NK-92 (cell line): Measurements from ENCODE around the gene TRIM33.
"Not testable (repeated sequence)": the region's sequence is repeated elsewhere in the genome, so short reads cannot be mapped to it uniquely, and the experiment has no call there.

Source experiments
- DNase-seq: peaks from one replicate; lab custom pipeline; 2025; ENCODE audit not compliant: unreplicated experiment; lab: John Stamatoyannopoulos, UW

TRIM33 gene

DNA sequence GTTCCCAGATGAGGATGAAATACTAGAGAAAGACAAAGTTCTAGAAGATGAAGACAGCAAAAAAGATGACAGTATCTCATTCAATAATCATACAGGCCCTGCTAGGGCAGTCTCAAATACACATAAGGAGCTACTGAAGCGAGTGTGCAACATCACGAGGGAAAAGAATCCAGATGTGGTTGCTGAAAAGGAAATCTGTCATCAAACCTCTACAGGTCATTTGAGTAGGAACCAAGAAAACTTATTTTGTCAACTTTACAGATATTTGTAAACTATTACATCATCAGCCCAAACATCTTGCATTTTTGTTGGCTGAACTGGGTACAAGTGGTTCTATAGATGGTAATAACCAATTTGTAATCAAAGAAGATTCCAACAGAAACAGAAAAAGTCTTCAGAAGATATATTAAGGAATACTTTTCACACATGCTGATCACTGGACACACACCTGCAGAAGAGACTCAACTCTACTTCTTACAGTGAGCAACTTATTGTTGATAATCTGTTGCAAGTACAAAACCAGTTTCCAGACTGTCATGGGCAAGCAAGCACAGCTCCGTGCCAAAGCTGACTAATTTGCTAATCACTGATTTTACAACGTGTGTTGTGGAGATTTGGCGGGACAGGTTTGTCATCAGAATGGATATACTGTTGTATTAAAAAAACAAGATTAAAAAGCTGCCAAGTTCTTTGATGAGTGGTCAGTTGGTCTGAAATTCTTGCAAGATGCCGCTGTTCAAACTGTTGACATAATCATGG is 42.1 kb downstream of the TRIM33 start:
- no peak for DNase-seq

DNA sequence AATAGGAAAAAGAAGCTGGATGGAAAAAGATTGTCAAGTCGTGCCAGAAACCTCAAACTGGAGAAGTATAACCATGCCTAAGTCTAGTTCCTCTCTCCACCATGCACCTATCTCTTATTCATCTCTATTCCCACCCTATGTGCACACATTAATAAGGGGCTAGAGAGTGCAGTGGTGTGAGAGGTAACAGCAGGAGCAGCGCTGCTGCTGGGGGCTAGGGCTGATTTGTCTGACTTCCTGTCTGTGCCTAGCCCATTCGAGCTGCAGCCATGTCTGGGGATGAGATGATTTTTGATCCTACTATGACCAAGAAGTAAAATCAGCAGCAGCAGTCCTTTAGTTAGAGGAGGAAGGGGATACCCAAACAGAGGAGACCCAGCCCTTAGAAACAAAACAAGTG is 43.0 kb downstream of the TRIM33 start:
- DNase-seq = no peak

DNA sequence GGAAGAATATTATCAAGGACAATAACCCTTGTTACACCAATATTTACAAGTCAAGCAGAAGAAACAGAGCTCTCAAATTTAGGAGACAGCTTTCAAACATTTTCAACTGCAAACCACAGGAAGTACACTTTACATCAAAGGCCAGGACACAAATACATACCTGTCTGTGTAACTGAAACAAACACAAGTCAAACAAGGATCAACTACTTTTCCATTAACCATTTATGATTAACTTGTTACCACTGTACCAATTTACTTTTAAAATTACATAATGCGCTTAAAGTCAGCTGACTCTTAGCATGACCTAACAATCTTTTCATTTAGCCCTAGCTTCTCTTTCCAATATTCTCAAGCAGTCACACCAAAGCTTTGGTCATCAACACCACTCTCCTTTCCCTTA is 43.5 kb downstream of the TRIM33 start:
- DNase-seq = no peak

DNA sequence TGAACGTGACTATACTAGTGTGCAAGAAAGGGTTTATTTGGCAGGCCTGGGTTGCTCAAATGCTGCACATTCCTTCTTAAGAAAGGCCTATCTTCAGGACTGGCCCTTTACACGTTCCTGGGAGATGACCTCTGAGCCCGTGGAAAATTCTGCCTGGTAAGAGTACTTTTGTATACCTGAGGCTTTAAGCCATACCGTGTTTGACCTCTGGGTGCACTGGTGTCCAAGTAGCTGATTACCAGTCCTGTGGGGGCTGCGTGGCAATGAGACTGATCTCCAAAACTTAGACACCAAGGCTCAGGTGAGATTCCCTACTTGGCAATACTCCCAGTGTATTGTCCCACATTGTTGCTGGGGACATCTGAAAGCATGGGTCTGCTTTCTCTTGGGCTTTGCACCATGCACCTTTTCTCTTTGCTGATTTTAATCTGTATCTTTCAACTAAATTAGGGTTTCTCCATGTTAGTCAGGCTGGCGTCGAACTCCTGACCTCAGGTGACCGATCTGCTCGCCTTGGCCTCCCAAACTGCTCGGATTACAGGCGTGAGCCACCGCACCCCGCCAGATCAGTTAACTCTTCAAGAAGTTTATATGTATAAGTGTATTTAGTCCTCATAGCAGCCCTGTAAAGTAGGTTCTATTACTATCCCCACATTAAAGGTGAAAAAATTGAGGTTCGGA is 44.5 kb downstream of the TRIM33 start:
- no peak for DNase-seq

DNA sequence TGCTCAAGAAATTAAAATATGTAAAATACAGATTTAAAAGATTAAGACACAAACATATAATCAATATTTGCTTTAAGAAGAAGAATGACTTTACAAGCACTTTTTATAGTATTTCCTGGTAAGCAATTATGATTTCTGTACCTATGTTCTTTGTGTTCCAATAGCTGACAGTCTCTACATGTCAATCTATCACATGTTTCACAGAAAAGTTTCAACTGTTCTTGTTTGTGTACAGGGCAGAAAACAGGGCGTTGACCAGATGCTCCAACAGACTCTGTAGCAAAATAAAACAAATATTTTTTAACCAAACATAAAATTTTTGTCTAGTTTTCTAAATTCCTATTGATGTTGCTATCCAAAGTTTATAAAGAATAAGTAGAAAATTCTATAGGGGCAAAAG is 48.0 kb downstream of the TRIM33 start:
- no peak for DNase-seq

DNA sequence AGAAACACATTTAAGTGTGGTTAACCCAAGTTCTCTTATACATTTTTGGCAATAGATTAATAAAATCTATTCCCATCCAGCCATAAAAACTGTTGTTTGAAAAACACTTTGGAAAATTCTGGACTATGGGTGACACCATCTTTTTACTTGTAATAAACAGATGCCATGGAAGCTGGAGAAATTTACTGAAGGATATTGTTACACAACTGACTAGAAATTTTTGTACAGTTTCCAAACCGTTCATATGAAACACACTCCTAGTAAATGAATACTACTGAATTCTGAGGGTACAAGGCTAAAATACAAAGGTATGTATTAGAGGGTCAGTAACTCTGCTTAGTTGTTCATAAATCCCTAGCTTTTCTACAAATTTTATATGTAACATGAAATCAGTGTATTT is 48.7 kb downstream of the TRIM33 start:
- no peak for DNase-seq

DNA sequence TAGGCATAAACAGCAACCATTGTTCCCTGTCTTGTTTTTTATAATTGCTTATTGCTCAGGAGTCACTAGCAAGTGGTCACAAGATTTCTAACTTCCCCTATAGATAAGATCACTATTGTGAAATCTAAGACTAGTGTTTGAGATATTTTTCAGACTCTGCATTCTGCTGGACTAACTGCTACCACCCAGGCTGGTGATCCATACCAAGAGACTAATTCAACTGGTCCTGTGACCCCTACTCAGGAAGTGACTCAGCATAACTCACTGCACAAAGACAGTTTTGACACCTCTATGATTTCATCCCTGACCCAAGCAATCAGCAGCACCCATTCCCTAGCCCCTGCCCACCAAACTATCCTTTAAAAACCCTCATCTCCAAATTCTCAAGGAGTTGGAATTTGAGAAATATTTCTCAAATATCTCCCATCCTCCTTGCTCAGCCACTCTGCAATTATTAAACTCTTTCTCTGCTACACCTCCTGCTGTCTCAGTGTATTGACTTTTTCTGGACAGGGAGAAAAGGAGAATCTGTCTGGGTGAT is 52.7 kb downstream of the TRIM33 start:
- no peak for DNase-seq

DNA sequence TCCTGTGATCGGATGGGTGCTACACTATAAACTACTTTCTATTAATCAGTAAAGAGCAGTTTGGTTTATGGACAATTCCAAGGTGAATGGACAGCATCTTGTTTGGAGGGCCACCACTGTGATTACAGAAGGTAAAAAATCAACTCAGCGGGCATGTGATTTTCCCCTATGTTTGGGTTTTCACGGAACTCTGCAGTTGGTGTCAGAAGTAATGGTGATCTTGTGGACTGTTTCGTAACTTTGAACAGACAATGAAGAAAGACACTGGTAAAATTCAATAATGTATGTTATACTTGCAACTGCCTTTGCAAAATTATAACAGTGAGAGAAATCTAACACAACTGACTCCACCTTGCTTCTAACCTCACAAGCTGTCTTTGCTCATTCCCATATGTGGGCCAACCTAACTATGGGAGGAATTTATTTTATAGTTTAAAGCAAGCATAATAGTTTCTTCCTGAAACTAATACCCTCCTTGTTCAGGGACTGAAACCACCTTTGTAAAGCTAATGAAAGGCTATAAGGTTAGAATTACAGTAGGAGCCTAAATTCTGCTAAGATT is 53.2 kb downstream of the TRIM33 start:
- DNase-seq = no peak

DNA sequence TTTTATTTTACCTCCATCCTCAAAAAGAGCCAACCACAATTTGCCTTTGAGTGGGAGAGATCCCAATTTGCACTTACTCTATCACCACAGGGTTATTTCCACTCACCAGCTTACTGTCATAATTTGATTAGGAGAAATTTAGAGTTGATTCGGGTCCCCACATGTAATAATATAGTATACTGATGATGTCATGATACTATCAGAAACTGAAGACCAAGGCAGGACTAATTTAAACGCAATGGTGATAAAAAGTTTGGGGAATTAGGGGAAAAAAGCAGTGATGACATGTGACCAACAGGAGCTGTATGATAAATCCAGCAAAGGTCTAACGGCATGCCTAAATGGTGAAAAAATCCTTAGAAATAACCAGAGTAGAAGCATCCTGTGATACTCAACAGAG is 54.4 kb downstream of the TRIM33 start:
- no peak for DNase-seq

DNA sequence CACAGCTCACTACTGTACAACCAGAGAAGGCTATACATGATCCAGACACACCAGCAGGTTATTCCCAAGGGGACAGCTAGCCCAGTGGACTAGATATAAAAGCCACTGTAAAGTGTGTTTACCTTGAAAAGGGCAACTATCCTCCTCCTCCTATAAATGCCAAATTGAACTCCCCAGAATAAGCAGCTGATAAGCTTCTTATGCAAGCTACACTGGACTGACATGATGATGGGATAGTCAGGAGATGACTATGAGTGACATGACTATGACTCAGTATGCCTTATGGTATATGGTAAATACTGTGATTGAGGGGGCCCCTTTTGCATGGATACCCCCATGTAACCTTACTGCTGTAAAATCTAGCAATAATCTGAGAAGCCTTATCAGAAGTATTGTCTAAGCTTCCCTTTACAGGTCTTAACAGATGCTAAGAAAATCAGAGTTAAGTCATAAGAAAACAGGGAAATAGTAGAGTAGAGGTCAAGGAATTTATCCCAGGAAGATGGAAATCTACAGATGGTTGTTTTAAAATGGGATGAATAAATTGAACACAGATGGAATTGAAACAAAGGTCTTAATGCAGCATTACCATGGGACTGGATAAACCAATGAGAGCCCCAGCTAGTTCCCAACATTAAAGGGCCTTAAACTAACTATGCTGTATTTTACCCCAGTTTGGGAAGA is 55.8 kb downstream of the TRIM33 start:
- DNase-seq = no peak

DNA sequence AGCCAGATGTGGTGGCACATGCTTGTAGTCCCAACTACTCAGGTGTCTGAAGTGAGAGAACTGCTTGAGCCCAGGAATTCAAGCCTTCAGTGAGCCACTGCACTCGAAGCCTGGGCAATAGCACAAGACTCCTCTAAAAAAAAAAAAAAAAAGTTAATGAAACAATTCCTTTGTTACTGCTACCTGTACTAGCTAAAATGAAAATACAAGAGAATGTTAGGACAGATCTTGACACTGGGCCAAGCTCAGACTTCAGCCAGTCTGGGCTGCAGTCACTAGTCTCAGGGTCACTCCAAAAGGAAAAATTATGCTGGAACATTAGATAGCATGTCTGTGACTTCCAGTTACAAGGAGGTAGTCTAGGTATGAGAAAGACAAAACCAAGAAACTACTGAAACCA is 56.5 kb downstream of the TRIM33 start:
- DNase-seq = no peak

DNA sequence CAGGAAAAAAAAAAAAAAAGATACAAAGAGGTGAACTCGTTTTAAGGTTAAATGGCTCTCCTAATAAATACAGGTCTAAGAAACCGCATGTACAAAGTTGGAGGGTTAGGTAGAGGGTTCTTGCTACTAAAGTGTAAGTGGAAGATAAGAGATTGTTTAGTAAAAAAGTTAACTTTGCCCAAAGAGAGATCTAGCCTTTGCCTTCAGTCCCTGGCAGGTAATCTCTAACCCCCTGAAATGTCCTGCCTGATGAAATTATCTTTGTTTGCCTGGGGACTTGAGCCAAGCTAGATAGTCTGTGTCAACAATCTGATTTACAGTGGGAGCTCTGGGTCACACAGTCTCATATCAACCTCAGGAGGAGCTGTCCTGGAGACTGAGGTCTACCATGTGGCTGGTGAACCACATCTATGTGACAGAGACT is 57.6 kb downstream of the TRIM33 start:
- DNase-seq = no peak

DNA sequence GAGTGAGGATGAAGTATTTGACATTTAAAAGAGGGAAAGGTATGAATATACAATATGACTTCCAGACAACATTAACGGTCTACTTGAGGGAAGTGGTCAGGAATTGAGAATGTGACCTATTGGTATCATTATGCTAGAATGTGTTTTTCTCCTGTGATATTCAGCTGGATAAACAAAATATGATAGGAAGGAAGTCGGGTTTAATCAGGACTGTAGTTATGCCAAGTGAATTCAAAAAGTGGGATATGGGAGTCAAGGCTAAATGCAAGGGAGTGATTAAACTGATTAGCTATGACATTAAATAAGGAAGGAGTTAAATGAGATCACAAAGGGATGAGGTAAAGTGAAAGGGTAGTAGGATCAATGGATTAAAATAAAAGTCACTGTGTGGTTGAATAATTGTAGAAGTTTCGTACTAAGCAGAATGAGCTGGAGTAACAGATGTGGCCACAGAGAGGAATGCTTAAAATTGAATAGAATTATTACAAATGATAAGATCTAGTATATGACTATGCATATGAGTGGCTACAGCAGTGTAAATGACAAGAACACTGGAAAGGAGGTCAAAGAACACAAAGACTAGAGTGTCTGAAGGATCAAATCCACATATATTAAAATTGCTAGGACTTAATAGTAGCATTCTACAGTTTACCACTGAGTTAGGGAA is 62.5 kb downstream of the TRIM33 start:
- DNase-seq = no peak

DNA sequence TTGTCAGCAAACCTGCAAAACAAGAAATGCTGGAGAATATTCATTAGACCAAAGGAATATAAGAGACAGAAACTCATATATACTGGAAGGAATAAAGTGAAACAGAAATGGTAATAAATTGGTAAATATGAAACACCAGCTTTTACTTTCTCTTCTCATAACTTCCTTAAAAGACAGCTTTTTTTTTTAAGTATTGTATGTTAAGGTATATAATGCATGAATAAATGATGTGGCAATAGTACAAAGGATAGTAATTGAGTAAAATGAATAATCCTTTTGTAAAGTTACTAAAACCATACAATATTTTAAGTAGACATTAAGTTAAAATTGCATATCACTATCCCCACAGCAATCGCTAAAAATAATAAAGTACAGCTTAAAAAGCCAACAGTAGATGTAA is 64.8 kb downstream of the TRIM33 start:
- DNase-seq = no peak

DNA sequence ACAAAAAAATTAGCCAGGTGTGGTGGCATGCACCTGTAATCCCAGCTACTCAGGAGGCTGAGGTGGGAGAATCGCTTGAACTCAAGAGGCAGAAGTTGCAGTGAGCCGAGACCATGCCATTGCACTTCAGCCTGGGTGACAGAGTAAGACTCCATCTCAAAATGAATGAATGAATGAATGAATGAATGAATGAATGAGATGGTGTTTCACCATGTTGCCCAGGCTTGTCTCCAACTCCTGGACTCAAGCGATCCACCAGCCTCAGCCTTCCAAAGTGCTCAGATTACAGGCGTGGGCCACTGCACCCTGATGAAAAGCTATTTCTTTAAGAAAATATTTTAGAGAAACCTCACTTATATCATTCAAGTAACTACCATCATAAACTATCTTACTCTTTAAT is 67.8 kb downstream of the TRIM33 start:
- DNase-seq = not testable (repeated sequence)

DNA sequence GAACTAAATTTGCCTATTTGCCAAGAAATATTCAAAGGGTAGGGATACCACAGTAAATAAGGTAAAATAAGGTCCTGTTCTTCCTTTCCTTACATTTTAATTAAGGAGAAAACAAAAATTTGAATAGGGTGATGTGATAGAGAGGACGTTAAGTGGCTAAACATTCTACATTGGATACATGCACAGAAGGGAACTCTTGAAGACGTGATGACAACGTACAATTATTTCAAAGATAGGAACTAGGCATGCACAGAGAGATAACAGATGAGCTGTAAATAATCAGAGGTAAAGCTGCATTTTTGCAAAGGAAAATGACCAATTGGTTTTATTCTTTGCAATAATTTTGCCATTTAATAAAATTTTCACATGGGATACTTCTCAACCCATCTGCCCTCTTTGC is 69.7 kb downstream of the TRIM33 start:
- DNase-seq = no peak

DNA sequence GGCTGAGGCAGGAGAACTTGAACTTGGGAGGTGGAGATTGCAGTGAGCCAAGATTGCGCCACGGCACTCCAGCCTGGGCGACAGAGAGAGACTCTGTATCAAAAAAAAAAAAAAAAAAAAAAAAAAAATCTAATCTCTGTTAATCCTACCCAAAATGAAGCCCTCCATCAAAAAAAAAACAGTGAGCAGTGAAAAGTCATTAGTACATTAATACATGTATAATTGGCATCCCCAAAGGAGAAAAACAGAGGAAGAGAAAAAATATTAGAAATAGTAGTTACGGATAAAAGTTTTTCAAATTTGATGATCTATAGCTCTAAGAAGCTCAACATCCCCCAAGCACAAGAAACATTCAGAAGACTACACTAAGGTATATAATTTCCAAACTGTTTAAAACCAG is 71.6 kb downstream of the TRIM33 start:
- no peak for DNase-seq

DNA sequence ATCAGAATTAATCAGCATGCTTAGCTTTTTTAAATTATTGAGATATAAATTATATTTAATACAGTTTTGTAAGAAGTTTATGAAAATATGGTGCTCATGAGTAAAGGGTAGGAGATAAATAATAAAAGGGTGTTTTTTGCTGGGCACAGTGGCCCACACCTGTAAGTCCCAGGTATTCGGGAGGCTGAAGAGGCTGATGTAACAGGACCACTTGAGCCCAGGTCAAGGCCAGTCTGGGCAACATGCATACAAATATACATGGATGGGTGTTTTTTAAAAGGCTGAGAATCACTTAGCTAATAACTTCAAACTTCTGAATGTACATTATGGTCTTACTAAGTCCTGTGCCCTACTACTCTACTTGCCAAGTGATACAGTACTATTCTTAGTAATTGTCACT is 73.2 kb downstream of the TRIM33 start:
- DNase-seq = no peak

DNA sequence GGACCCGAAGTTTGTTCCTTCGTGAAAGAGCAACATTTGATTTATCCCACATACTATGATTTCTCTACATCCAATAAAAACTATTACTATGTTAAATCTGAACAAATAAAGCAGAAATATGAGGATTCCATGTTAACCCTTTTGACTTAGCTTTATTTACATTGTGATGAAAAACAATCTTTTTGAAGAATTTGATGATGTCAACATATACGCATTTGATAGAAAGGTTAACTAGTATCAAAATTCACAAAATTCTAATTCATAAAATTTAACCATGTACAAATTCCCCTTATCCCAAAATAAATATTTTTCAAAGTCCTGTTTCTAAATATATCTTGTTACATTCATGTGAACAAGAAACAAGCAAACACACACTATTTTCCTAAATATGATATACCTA is 74.2 kb downstream of the TRIM33 start:
- DNase-seq = no peak

DNA sequence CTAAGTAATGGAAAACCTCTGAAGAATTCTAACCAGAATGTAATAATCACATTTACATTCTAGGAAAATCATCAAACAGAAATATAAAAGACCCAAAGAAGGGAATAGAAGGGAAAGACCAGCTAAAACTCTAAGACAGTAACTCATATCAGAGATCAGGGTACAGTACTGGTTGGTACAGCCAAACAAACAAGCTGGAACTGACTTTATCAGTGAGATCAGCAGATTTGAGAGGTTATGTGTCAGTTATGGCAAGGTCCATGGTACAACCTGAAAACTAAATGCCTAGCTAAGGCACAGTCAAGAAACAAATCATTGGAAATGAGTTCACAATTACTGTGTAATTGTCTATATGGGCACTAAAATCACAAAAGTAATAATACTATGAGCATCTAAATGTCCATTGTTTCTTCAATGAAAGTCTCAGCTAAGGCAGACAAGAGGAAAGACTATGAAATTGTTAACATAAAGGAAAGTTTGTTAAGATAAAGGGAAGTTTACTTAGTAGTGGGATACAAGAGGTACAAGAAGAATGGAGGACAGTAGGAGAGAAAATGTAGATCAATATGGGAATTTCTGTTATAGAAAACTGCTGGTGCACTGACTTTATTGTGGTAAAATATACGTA is 75.8 kb downstream of the TRIM33 start:
- DNase-seq = no peak

DNA sequence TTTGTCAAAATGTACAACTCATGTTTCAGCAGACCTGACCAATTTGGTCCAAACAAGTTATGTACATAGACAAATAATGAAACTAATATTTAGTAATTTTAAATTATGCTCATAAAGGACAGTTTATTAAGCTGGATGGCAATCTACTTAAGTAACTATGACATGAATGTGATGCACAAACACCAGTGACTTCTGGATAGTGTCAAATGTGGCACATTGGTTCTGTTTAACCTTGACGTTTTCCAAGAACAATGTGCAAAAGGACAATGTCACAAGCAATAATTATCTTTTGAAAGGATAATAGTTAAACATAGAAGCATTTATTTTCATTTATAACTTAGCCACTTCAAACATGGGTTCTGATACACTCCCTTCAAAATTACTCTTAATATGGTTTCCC is 80.0 kb downstream of the TRIM33 start:
- DNase-seq = no peak
